Left lung (tissue), 10 donors: ENCODE measurements around the gene C15orf39. TPM values are rescaled to one million over a fixed set of nuclear protein-coding genes. Genes with fewer than 3 reads are reported as not detected.

Experiments used
- ATAC-seq: fragments of 200-7000 bp; cut with Tn5 transposase; one replicate; pipeline ENCODE4 v1.9.1; 2020; ENCODE audit warnings: moderate library complexity
- DNase-seq, 4 donors: peaks; one replicate each; pipeline ENCODE4 v3.0.0-alpha.2; 2013 to 2020
- H3K27ac ChIP-seq, 2 donors: fragments of 200-600 bp; sonication (generic) in 1 of 2; one replicate each; pipeline versions ENCODE4 v1.5.0 to v1.8.0; 2020 to 2021
- H3K27me3 ChIP-seq, 2 donors: fragments of 200-600 bp; sonication (generic) in 1 of 2; one replicate each; pipeline versions ENCODE4 v1.5.0 to v1.8.0; 2020 to 2021
- H3K36me3 ChIP-seq, 2 donors: fragments of 200-600 bp; sonication (generic) in 1 of 2; one replicate each; pipeline versions ENCODE4 v1.5.0 to v1.8.0; 2020 to 2021
- H3K4me1 ChIP-seq, 2 donors: fragments of 200-600 bp; one replicate each; pipeline ENCODE4 v1.8.0; 2021
- H3K4me3 ChIP-seq, 2 donors: fragments of 200-600 bp; sonication (generic) in 1 of 2; one replicate each; pipeline versions ENCODE4 v1.5.0 to v1.8.0; 2020 to 2021; ENCODE audit warnings: mild to moderate bottlenecking in 1 of 2
- H3K9me3 ChIP-seq, 2 donors: fragments of 200-600 bp; sonication (generic) in 1 of 2; one replicate each; pipeline versions ENCODE4 v1.5.0 to v1.8.0; 2020 to 2021
- CTCF ChIP-seq, 2 donors: fragments of 200-600 bp; sonication (generic) in 1 of 2; IDR thresholded peaks; one replicate each; pipeline versions ENCODE4 v1.5.0 to v1.8.0; 2021; ENCODE audit warnings: antibody characterized with exemption in 2 of 2
- intact Hi-C, 2 donors: fragments of 100-400 bp; cut with DNase I; formaldehyde crosslinking; loops; one replicate each; pipeline versions ENCODE4 v1.11.2 to v1.14.2; 2022
- polyA plus RNA-seq, 6 donors: library from polyadenylated mRNA; unstranded; fragments of 120-200 nt; gene quantifications; one replicate each; pipeline ENCODE4 v1.2.1, GENCODE V29; 2013; ENCODE audit not compliant: insufficient read length in 6 of 6
- total RNA-seq, 2 donors: library from RNA; stranded (reverse); fragmentation: NEBNext Ultra II Directional; extraction: Animal tissue kit (Norgen Biotek cat#: 25700); gene quantifications; one replicate each; pipeline ENCODE4 v1.2.1, GENCODE V29; 2021
- donor health status: DM: no; HTN: yes; CAD: no.
- donor health status: DM: no; HTN: no; CAD: no.

C15orf39 gene
- total and polyA plus RNA-seq, 8 donors: 7.8 to 35.7 (median 13.9) TPM

DNA sequence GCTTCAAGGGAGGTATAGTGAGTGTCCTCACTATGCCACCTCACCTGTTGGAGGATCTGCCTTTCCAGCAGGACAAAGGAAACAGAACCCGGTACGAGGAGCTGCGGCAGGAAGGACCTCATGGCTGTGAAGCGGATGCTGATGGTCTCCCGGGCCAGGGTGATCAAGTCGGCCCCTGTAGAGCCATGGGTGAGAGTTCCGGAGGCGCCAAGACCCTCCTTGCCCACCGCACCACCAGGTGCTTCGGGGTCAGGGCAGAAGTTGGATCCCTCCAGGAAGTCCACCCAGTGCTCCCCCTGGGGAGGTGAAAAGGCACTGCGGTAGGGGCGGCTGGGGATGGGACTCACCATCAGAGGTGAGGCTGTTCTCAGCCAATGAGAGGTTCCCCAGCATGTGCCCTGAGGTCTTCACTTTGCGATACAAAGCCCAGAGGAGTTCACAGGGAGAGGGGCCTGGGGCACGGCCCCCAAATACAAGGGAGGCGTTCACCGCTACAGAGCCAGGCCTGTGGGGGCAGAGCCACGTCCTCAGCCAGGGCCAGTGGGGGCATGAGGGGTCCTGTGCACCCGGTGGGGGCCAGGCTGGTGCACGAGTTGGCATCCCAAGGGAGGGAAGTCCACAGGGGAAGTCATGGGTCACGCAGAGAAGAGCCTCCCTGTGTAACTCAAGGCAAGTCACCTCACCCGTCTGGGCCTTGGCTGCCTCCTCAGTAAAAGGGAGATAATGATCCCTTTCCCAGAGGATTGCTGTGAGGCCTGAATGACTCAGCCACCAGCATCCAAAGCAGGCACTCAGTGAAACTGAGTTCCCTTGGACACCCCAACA lies 27.7 kb downstream of the C15orf39 start:
- Histone ChIP-seq H3K27me3 (peaks cover 0 to 11% of the 10 kb centered on the region in 2 donors), H3K4me3 (no peak overlapping the region), H3K9me3 (no peaks in the 10 kb centered on the region), H3K36me3 (no peaks in the 10 kb centered on the region), H3K27ac (no peak overlapping the region), H3K4me1 (no peaks in the 10 kb centered on the region)
- intact Hi-C loops: no loop called here
- ATAC-seq (no peak), DNase-seq (no peak)
- TF ChIP-seq CTCF (IDR thresholded peaks at IDR 0.05): no peak

DNA sequence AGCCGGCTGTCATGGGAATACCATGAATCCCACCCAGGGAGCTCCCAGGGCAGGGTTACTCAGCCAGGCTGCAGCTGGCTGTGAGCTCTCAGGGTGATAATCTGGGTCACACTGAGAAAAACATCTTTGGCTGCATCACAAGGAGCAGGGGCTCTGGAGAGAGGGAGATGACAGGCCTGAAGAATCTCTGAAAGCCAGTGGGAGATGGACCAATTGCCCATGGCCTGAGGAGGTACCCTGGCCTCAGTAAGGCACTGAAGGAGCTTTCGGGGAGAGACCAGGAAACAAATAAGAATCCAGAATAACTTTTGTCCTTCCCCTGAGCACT lies 28.3 kb downstream of the C15orf39 start:
- peak in 1 of 4 donors; percentile 15 for DNase-seq
- intact Hi-C loops: no loop called here
- no peak for TF ChIP-seq CTCF (IDR thresholded peaks at IDR 0.05)
- no peak overlapping the region for H3K4me3 ChIP-seq
- H3K4me1 ChIP-seq: no peaks in the 10 kb centered on the region
- no peaks in the 10 kb centered on the region for H3K9me3 ChIP-seq
- H3K27ac ChIP-seq: no peak overlapping the region
- H3K36me3 ChIP-seq: no peaks in the 10 kb centered on the region
- peaks cover 0 to 17% of the 10 kb centered on the region in 2 donors for H3K27me3 ChIP-seq
- ATAC-seq: no peak

DNA sequence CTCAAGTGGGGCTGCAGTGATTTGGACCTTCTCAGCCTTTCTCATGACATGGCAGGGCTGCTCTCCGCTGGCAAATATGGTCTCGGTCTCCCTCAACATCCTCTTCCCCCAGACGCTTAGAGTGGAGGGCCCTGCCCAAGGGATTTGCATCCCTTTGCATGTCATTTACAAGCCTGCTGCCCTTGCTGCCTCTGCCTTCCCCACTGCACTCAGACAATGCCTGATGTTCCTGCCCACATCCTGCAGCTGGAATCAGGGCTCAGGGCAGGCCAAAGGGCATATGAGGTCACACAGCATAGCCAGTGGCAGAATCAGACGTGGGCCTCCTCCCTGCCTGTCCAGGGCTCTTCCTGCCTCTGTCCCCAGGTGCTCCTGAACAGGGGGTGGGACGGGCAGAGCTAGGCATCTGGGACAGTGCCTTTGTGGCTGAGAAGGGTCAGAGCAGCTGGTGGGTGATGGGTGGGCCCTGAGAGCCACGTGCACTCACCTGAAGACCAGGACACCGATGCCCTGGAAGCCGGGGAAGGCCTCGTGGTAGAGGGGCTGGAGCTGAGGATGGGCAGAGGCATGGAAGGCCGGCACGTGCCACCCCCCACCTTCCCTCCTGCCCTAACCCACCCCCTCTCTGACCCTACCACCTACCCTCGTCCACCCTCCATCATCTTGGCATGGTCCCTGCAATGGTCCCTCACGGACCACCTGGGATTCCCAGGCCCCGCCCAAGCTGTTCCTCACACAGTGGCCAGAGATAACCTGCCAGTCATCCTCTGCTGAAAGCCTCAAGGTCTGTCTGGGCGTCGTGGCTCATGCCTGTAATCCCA lies 29.1 kb downstream of the C15orf39 start:
- TF ChIP-seq CTCF (IDR thresholded peaks at IDR 0.05): no peak
- peak in 1 of 4 donors; percentile 26 for DNase-seq
- Histone ChIP-seq H3K9me3 (no peaks in the 10 kb centered on the region), H3K27me3 (peaks cover 0 to 19% of the 10 kb centered on the region in 2 donors), H3K27ac (no peak overlapping the region), H3K36me3 (no peaks in the 10 kb centered on the region), H3K4me3 (no peak overlapping the region), H3K4me1 (no peaks in the 10 kb centered on the region)
- ATAC-seq: no peak
- intact Hi-C loops: no loop called here

DNA sequence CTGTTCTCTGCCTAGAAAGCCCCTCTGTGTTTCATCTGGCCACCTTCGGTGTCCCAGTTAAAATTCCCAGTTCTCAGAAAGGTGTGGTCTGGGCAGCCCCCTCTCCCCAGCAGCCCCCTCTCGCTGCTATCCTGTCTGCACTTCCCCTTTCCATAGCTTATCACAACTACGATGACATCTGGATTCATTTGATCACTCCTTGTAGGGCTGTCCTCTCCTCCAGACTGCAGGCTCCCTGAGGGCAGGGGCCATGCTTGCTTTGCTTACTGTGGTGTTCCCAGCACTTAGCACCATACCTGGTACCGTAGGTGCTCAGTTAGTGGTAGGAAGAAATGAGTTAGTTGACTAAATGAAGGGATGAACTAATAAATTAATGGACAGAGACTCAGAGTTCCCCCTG lies 30.2 kb downstream of the C15orf39 start:
- Histone ChIP-seq H3K4me1 (no peaks in the 10 kb centered on the region), H3K36me3 (no peaks in the 10 kb centered on the region), H3K9me3 (no peaks in the 10 kb centered on the region), H3K27me3 (peaks cover 0 to 19% of the 10 kb centered on the region in 2 donors), H3K4me3 (no peak overlapping the region), H3K27ac (no peak overlapping the region)
- intact Hi-C loops: no loop called here
- ATAC-seq (no peak), DNase-seq (no peak)
- no peak for TF ChIP-seq CTCF (IDR thresholded peaks at IDR 0.05)

- ATAC-seq (no peak), DNase-seq (peak in 1 of 4 donors; percentile 18)
- Histone ChIP-seq H3K4me3 (no peak overlapping the region), H3K36me3 (no peaks in the 10 kb centered on the region), H3K27me3 (peaks cover 0 to 20% of the 10 kb centered on the region in 2 donors), H3K4me1 (no peaks in the 10 kb centered on the region), H3K9me3 (no peaks in the 10 kb centered on the region), H3K27ac (no peak overlapping the region)
- intact Hi-C loops: no loop called here
- TF ChIP-seq CTCF (IDR thresholded peaks at IDR 0.05): no peak
Measured at GRCh38 chr15:75232252-75232813, 30.7 kb downstream of the C15orf39 start.
